ENCODE measurements around the gene ABHD3. TPM values are rescaled to one million over a fixed set of nuclear protein-coding genes. Genes with fewer than 3 reads are reported as not detected.

The ABHD3 gene
- total RNA-seq, 6 donors from 2014 or later: 17.2 to 35.6 (median 21.7) TPM

GRCh38 chr18:21669736-21670285 lies 34.8 kb downstream of the ABHD3 start:
- Histone ChIP-seq H3K4me3 (no peak overlapping the region), H3K36me3 (no peaks in the 10 kb centered on the region), H3K27ac (no peak overlapping the region), H3K4me1 (no peaks in the 10 kb centered on the region), H3K27me3 (no peaks in the 10 kb centered on the region), H3K9me3 (no peaks in the 10 kb centered on the region)
- TF ChIP-seq CTCF (IDR thresholded peaks at IDR 0.05): no peak
- no peak for TF ChIP-seq POLR2A (IDR thresholded peaks at IDR 0.05)
- no peak for TF ChIP-seq EP300 (IDR thresholded peaks at IDR 0.05)
- TF ChIP-seq POLR2AphosphoS5 (IDR thresholded peaks at IDR 0.05): no peak
- 87 to 88% methylated on average over 7 to 9 of the region's 9 CpGs for WGBS, 2 donors
- ATAC-seq (ENCODE audit: low FRiP score in 2 of 2) (no peak), DNase-seq (no peak)

GRCh38 chr18:21664069-21664468 lies 40.5 kb downstream of the ABHD3 start:
- WGBS, 2 donors: 72 to 83% methylated on average over 2 of the region's 2 CpGs
- no peaks in the 10 kb centered on the region for H3K27me3 ChIP-seq
- peaks cover 0 to 15% (median 2%) of the 10 kb centered on the region in 4 donors for H3K36me3 ChIP-seq
- no peaks in the 10 kb centered on the region for H3K9me3 ChIP-seq
- H3K4me1 ChIP-seq: no peaks in the 10 kb centered on the region
- ATAC-seq (ENCODE audit: low FRiP score in 2 of 2): no peak
- no peak overlapping the region for H3K27ac ChIP-seq
- DNase-seq: no peak
- no peak for TF ChIP-seq EP300 (IDR thresholded peaks at IDR 0.05)
- TF ChIP-seq CTCF (IDR thresholded peaks at IDR 0.05): no peak
- no peak for TF ChIP-seq POLR2AphosphoS5 (IDR thresholded peaks at IDR 0.05)
- TF ChIP-seq POLR2A (IDR thresholded peaks at IDR 0.05): no peak
- H3K4me3 ChIP-seq: no peak overlapping the region

- H3K27me3 ChIP-seq: no peaks in the 10 kb centered on the region
- 90 to 91% methylated on average over 7 of the region's 7 CpGs for WGBS, 2 donors
- TF ChIP-seq POLR2A (IDR thresholded peaks at IDR 0.05) (no peak), CTCF (IDR thresholded peaks at IDR 0.05) (no peak), POLR2AphosphoS5 (IDR thresholded peaks at IDR 0.05) (no peak), EP300 (IDR thresholded peaks at IDR 0.05) (no peak)
- no peak overlapping the region for H3K4me3 ChIP-seq
- H3K4me1 ChIP-seq: no peaks in the 10 kb centered on the region
- no peak overlapping the region for H3K27ac ChIP-seq
- H3K9me3 ChIP-seq: no peaks in the 10 kb centered on the region
- H3K36me3 ChIP-seq: peaks cover 0 to 15% (median 2%) of the 10 kb centered on the region in 4 donors
- no peak for DNase-seq
- ATAC-seq (ENCODE audit: low FRiP score in 2 of 2): no peak
Observed at GRCh38 chr18:21663578-21663977, 41.0 kb downstream of the ABHD3 start.

- Histone ChIP-seq H3K27ac (no peak overlapping the region), H3K9me3 (no peaks in the 10 kb centered on the region), H3K27me3 (no peaks in the 10 kb centered on the region), H3K4me3 (no peak overlapping the region), H3K4me1 (no peaks in the 10 kb centered on the region), H3K36me3 (peaks cover 0 to 15% (median 2%) of the 10 kb centered on the region in 4 donors)
- DNase-seq (no peak), ATAC-seq (ENCODE audit: low FRiP score in 2 of 2) (no peak)
- WGBS, 2 donors: 92 to 98% methylated on average over 9 of the region's 9 CpGs
- TF ChIP-seq EP300 (IDR thresholded peaks at IDR 0.05) (no peak), CTCF (IDR thresholded peaks at IDR 0.05) (no peak), POLR2AphosphoS5 (IDR thresholded peaks at IDR 0.05) (no peak), POLR2A (IDR thresholded peaks at IDR 0.05) (no peak)
Observed at GRCh38 chr18:21662581-21662980, 42.0 kb downstream of the ABHD3 start.

- no peaks in the 10 kb centered on the region for H3K9me3 ChIP-seq
- no peak for TF ChIP-seq CTCF (IDR thresholded peaks at IDR 0.05)
- no peak for TF ChIP-seq EP300 (IDR thresholded peaks at IDR 0.05)
- H3K36me3 ChIP-seq: peaks cover 0 to 15% (median 9%) of the 10 kb centered on the region in 4 donors
- no peaks in the 10 kb centered on the region for H3K4me1 ChIP-seq
- 95 to 96% methylated on average over 2 of the region's 2 CpGs for WGBS, 2 donors
- DNase-seq: no peak
- H3K4me3 ChIP-seq: no peak overlapping the region
- H3K27ac ChIP-seq: no peak overlapping the region
- H3K27me3 ChIP-seq: no peaks in the 10 kb centered on the region
- ATAC-seq (ENCODE audit: low FRiP score in 2 of 2): no peak
Observed at GRCh38 chr18:21660078-21660477, 44.5 kb downstream of the ABHD3 start.
